ENCODE data around the gene PCGF2. TPM values are rescaled to one million over a fixed set of nuclear protein-coding genes. Genes with fewer than 3 reads are reported as not detected.

The PCGF2 gene
- total and polyA plus RNA-seq, 9 of the 15 experiments (the other 6 are each of a cell fraction or from before 2014, with no cell fraction given), result 1.3 to 33.4 (median 7.0) TPM

DNA sequence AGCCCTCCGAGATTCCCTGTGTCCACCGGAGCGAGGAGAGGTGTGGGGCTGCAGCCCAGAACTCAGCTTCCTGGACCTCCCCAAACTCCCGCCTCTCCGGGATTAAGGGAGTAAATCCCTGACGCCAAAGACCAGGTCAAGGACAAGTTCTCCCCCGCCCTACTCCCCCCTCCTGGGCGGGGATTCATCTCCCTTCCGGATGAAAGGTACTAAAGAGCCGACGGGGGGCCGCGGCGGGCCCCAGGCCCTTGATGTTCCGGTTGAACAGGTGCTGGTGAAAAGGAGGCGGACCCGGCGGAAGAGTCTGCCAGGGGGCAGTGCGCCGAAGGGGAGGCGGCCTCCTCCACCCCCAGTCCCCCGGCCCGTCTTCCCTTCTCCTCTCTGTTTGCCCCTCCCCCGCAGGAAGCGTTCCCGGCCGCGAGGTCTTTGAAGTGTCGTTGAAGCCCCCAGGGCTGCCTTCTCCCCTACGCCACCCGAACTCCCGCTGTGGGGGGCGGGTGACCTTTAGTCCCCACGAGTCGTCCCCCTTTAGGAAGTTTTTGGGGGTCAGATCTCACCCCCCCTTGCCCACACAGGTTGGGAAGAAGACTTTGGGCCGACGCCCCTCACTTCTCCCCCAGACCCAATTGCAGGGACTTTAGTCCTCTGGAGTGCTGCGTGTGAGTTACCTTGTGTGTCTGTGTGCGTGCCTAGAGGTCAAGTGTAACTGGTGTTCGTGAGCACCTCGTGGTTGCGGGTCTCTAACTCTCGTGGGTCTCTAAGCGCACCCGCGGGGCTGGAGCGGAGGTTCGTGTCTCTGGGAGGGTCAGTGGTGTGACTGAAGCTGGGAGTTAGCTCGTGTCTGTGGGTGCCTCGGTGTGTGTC is 44.2 kb downstream of the PCGF2 start (continued):
- TF ChIP-seq, protein P1, sequence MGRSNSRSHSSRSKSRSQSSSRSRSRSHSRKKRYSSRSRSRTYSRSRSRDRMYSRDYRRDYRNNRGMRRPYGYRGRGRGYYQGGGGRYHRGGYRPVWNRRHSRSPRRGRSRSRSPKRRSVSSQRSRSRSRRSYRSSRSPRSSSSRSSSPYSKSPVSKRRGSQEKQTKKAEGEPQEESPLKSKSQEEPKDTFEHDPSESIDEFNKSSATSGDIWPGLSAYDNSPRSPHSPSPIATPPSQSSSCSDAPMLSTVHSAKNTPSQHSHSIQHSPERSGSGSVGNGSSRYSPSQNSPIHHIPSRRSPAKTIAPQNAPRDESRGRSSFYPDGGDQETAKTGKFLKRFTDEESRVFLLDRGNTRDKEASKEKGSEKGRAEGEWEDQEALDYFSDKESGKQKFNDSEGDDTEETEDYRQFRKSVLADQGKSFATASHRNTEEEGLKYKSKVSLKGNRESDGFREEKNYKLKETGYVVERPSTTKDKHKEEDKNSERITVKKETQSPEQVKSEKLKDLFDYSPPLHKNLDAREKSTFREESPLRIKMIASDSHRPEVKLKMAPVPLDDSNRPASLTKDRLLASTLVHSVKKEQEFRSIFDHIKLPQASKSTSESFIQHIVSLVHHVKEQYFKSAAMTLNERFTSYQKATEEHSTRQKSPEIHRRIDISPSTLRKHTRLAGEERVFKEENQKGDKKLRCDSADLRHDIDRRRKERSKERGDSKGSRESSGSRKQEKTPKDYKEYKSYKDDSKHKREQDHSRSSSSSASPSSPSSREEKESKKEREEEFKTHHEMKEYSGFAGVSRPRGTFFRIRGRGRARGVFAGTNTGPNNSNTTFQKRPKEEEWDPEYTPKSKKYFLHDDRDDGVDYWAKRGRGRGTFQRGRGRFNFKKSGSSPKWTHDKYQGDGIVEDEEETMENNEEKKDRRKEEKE (IDR thresholded peaks at IDR 0.05; ENCODE audit: borderline replicate concordance in 1 of 2, control insufficient read depth in 1 of 2, low read depth in 2 of 2, low read length in 1 of 2), result 0 out of 4 replicates have a peak, but pooled peaks of 1 of the 2 experiments have one; percentile 26
- TF ChIP-seq ZFX (CRISPR knock-in tag; IDR thresholded peaks at IDR 0.05), result peak; percentile 40
- TF ChIP-seq, protein P2, sequence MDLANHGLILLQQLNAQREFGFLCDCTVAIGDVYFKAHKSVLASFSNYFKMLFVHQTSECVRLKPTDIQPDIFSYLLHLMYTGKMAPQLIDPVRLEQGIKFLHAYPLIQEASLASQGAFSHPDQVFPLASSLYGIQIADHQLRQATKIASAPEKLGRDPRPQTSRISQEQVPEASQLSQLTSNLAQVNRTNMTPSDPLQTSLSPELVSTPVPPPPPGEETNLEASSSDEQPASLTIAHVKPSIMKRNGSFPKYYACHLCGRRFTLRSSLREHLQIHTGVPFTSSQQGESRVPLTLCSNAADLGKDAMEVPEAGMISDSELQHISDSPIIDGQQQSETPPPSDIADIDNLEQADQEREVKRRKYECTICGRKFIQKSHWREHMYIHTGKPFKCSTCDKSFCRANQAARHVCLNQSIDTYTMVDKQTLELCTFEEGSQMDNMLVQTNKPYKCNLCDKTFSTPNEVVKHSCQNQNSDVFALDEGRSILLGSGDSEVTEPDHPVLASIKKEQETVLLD (IDR thresholded peaks at IDR 0.05), result no peak
- TF ChIP-seq YY1 (IDR thresholded peaks at IDR 0.05; ENCODE audit: borderline replicate concordance in 1 of 3, control insufficient read depth in 1 of 3, extremely low read depth in 1 of 3, insufficient read depth in 3 of 3, insufficient read length in 1 of 3, insufficient replicate concordance in 2 of 3, low read depth in 1 of 3, low read length in 2 of 3), result peak in 2 of 3 experiments; percentile 14 to 39
- no peak for TF ChIP-seq NR2F6 (CRISPR knock-in tag; IDR thresholded peaks at IDR 0.05)
- TF ChIP-seq, protein P3, sequence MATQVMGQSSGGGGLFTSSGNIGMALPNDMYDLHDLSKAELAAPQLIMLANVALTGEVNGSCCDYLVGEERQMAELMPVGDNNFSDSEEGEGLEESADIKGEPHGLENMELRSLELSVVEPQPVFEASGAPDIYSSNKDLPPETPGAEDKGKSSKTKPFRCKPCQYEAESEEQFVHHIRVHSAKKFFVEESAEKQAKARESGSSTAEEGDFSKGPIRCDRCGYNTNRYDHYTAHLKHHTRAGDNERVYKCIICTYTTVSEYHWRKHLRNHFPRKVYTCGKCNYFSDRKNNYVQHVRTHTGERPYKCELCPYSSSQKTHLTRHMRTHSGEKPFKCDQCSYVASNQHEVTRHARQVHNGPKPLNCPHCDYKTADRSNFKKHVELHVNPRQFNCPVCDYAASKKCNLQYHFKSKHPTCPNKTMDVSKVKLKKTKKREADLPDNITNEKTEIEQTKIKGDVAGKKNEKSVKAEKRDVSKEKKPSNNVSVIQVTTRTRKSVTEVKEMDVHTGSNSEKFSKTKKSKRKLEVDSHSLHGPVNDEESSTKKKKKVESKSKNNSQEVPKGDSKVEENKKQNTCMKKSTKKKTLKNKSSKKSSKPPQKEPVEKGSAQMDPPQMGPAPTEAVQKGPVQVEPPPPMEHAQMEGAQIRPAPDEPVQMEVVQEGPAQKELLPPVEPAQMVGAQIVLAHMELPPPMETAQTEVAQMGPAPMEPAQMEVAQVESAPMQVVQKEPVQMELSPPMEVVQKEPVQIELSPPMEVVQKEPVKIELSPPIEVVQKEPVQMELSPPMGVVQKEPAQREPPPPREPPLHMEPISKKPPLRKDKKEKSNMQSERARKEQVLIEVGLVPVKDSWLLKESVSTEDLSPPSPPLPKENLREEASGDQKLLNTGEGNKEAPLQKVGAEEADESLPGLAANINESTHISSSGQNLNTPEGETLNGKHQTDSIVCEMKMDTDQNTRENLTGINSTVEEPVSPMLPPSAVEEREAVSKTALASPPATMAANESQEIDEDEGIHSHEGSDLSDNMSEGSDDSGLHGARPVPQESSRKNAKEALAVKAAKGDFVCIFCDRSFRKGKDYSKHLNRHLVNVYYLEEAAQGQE (IDR thresholded peaks at IDR 0.05; ENCODE audit: borderline replicate concordance), result peak; percentile 3; the same call in 1 of the 2 replicates
- TF ChIP-seq, protein P3 (CRISPR knock-in tag; IDR thresholded peaks at IDR 0.05; ENCODE audit: low read depth), result no peak; the same call in 1 of the 2 replicates
- TF ChIP-seq, protein P4, sequence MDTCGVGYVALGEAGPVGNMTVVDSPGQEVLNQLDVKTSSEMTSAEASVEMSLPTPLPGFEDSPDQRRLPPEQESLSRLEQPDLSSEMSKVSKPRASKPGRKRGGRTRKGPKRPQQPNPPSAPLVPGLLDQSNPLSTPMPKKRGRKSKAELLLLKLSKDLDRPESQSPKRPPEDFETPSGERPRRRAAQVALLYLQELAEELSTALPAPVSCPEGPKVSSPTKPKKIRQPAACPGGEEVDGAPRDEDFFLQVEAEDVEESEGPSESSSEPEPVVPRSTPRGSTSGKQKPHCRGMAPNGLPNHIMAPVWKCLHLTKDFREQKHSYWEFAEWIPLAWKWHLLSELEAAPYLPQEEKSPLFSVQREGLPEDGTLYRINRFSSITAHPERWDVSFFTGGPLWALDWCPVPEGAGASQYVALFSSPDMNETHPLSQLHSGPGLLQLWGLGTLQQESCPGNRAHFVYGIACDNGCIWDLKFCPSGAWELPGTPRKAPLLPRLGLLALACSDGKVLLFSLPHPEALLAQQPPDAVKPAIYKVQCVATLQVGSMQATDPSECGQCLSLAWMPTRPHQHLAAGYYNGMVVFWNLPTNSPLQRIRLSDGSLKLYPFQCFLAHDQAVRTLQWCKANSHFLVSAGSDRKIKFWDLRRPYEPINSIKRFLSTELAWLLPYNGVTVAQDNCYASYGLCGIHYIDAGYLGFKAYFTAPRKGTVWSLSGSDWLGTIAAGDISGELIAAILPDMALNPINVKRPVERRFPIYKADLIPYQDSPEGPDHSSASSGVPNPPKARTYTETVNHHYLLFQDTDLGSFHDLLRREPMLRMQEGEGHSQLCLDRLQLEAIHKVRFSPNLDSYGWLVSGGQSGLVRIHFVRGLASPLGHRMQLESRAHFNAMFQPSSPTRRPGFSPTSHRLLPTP (IDR thresholded peaks at IDR 0.05; ENCODE audit: borderline replicate concordance, extremely low read depth, insufficient read length), result peak; percentile 80

Measured in K562 (cell line).